ENCODE data around the gene NR0B2.

DNA sequence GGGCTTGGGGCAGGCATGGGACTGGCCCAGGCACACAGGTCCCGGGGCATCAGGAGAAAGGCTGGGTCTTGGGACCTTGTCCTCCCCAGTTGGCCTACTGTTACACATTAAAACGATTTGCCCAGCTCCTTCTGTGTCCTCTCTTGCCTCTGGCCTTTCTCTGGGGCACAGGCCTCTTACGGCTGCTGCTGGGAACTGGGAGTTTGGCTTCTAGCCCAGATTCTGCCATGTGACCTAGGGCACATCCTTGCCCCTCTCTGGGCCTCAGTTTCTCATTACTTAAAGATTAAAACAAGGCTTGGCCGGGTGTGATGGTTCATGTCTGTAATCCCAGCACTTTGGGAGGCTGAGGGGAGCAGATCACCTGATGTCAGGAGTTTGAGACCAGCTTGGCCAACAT, 32.5 kb upstream of the NR0B2 start:
- no peak for TF ChIP-seq POLR2A (IDR thresholded peaks at IDR 0.05)
- TF ChIP-seq, protein P1, sequence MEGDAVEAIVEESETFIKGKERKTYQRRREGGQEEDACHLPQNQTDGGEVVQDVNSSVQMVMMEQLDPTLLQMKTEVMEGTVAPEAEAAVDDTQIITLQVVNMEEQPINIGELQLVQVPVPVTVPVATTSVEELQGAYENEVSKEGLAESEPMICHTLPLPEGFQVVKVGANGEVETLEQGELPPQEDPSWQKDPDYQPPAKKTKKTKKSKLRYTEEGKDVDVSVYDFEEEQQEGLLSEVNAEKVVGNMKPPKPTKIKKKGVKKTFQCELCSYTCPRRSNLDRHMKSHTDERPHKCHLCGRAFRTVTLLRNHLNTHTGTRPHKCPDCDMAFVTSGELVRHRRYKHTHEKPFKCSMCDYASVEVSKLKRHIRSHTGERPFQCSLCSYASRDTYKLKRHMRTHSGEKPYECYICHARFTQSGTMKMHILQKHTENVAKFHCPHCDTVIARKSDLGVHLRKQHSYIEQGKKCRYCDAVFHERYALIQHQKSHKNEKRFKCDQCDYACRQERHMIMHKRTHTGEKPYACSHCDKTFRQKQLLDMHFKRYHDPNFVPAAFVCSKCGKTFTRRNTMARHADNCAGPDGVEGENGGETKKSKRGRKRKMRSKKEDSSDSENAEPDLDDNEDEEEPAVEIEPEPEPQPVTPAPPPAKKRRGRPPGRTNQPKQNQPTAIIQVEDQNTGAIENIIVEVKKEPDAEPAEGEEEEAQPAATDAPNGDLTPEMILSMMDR (IDR thresholded peaks at IDR 0.05), result no peak

Data from right lobe of liver (tissue), 4 donors.